ENCODE measurements around the gene FAM9A.
"Not testable (repeated sequence)": the region's sequence is repeated elsewhere in the genome, so short reads cannot be mapped to it uniquely, and the experiment has no call there.

GRCh38 chrX:8800351-8800750 is 832 bp downstream of the FAM9A start:
- not testable (repeated sequence) for TF ChIP-seq HDAC2 (CRISPR knock-in tag; IDR thresholded peaks at IDR 0.05); BRCA1 (CRISPR knock-in tag; IDR thresholded peaks at IDR 0.05); KLF16 (CRISPR knock-in tag; IDR thresholded peaks at IDR 0.05); YEATS4 (CRISPR knock-in tag; IDR thresholded peaks at IDR 0.05; ENCODE audit: borderline replicate concordance); FOXJ3 (CRISPR knock-in tag; IDR thresholded peaks at IDR 0.05; ENCODE audit: borderline replicate concordance); PBX3 (CRISPR knock-in tag; IDR thresholded peaks at IDR 0.05; ENCODE audit: borderline replicate concordance); CTCF (CRISPR knock-in tag; IDR thresholded peaks at IDR 0.05); ZNF362 (CRISPR knock-in tag; IDR thresholded peaks at IDR 0.05; ENCODE audit: borderline replicate concordance); NFRKB (IDR thresholded peaks at IDR 0.05); ZBTB8A (CRISPR knock-in tag; IDR thresholded peaks at IDR 0.05; ENCODE audit: borderline replicate concordance, low read depth); ZNF224 (CRISPR knock-in tag; IDR thresholded peaks at IDR 0.05); ZNF773 (CRISPR knock-in tag; IDR thresholded peaks at IDR 0.05; ENCODE audit: borderline replicate concordance); CEBPB (IDR thresholded peaks at IDR 0.05; ENCODE audit: borderline replicate concordance, low read depth, low read length)

Data from HepG2 (cell line).